22Rv1 (cell line): ENCODE measurements around the gene ABCG4.

ENCODE experiments used
- CTCF ChIP-seq: fragments of 450-650 bp; IDR thresholded peaks from 2 replicates; pipeline ENCODE4 v1.5.1; 2017; ENCODE audit warnings: mild to moderate bottlenecking
- ZFX ChIP-seq: fragments of 450-650 bp; IDR thresholded peaks from 2 replicates; pipeline ENCODE4 v1.6.1; 2017; ENCODE audit warnings: antibody characterized with exemption, borderline replicate concordance

- TF ChIP-seq CTCF, result peak; percentile 77
- no peak for TF ChIP-seq ZFX
Measured at GRCh38 chr11:119134389-119134978, 14.4 kb upstream of the ABCG4 start.
